Measurements from ENCODE around the gene ETV7.

The ETV7 gene

GRCh38 chr6:36324191-36324590 lies 63.3 kb downstream of the ETV7 start:
- Histone ChIP-seq H2AFZ (ENCODE audit: low read length) (no peak overlapping the region), H3K9ac (ENCODE audit: low read depth, low read length, poor library complexity, severe bottlenecking) (no peak overlapping the region), H3K36me3 (ENCODE audit: insufficient read depth, low read length) (no peaks in the 10 kb centered on the region), H4K20me1 (ENCODE audit: insufficient read depth, low read length, poor library complexity, severe bottlenecking) (no peaks in the 10 kb centered on the region), H3K4me1 (ENCODE audit: insufficient read depth, low read length, poor library complexity, severe bottlenecking) (no peaks in the 10 kb centered on the region), H3K4me3 (ENCODE audit: low read length, poor library complexity, severe bottlenecking) (no peak overlapping the region), H3K9me2 (replicated peaks; ENCODE audit: low read depth, low read length) (no peaks in the 10 kb centered on the region), H3F3A (ENCODE audit: low read depth) (no peaks in the 10 kb centered on the region), H3K4me2 (ENCODE audit: low read depth, low read length, poor library complexity, severe bottlenecking) (no peak overlapping the region), H3K27me3 (ENCODE audit: insufficient read depth, low read length, poor library complexity, severe bottlenecking) (no peaks in the 10 kb centered on the region), H3K79me2 (ENCODE audit: insufficient read depth, low read length) (no peaks in the 10 kb centered on the region), H3K9me3 (ENCODE audit: insufficient read depth, low read depth, low read length) (no peaks in the 10 kb centered on the region)
- TF ChIP-seq CTCF (conservative IDR thresholded peaks at IDR 0.05; ENCODE audit: low read length) (no peak), EZH2phosphoT487 (IDR thresholded peaks at IDR 0.05; ENCODE audit: borderline replicate concordance) (no peak)

GRCh38 chr6:36323062-36323461 lies 64.4 kb downstream of the ETV7 start:
- H3K27me3 ChIP-seq (ENCODE audit: insufficient read depth, low read length, poor library complexity, severe bottlenecking), result no peaks in the 10 kb centered on the region
- TF ChIP-seq EZH2phosphoT487 (IDR thresholded peaks at IDR 0.05; ENCODE audit: borderline replicate concordance) (no peak), CTCF (conservative IDR thresholded peaks at IDR 0.05; ENCODE audit: low read length) (no peak)
- H3K4me2 ChIP-seq (ENCODE audit: low read depth, low read length, poor library complexity, severe bottlenecking), result no peak overlapping the region

GRCh38 chr6:36322591-36322990 lies 64.9 kb downstream of the ETV7 start:
- Histone ChIP-seq H3K4me3 (ENCODE audit: low read length, poor library complexity, severe bottlenecking) (no peak overlapping the region), H3K27me3 (ENCODE audit: insufficient read depth, low read length, poor library complexity, severe bottlenecking) (no peaks in the 10 kb centered on the region), H3K9ac (ENCODE audit: low read depth, low read length, poor library complexity, severe bottlenecking) (no peak overlapping the region), H3K36me3 (ENCODE audit: insufficient read depth, low read length) (no peaks in the 10 kb centered on the region), H3K9me2 (replicated peaks; ENCODE audit: low read depth, low read length) (no peaks in the 10 kb centered on the region), H4K20me1 (ENCODE audit: insufficient read depth, low read length, poor library complexity, severe bottlenecking) (no peaks in the 10 kb centered on the region), H3K9me3 (ENCODE audit: insufficient read depth, low read depth, low read length) (no peaks in the 10 kb centered on the region), H2AFZ (ENCODE audit: low read length) (no peak overlapping the region), H3F3A (ENCODE audit: low read depth) (no peaks in the 10 kb centered on the region), H3K79me2 (ENCODE audit: insufficient read depth, low read length) (no peaks in the 10 kb centered on the region), H3K4me2 (ENCODE audit: low read depth, low read length, poor library complexity, severe bottlenecking) (no peak overlapping the region), H3K4me1 (ENCODE audit: insufficient read depth, low read length, poor library complexity, severe bottlenecking) (no peaks in the 10 kb centered on the region)
- TF ChIP-seq CTCF (conservative IDR thresholded peaks at IDR 0.05; ENCODE audit: low read length) (no peak), EZH2phosphoT487 (IDR thresholded peaks at IDR 0.05; ENCODE audit: borderline replicate concordance) (no peak)

More at GRCh38 chr6:36323062-36323461, 64.4 kb downstream of the ETV7 start:
- H3K36me3 ChIP-seq (ENCODE audit: insufficient read depth, low read length), result no peaks in the 10 kb centered on the region
- no peak overlapping the region for H2AFZ ChIP-seq (ENCODE audit: low read length)
- no peaks in the 10 kb centered on the region for H3K79me2 ChIP-seq (ENCODE audit: insufficient read depth, low read length)
- H3K9me3 ChIP-seq (ENCODE audit: insufficient read depth, low read depth, low read length), result no peaks in the 10 kb centered on the region
- no peaks in the 10 kb centered on the region for H3K9me2 ChIP-seq (replicated peaks; ENCODE audit: low read depth, low read length)
- no peaks in the 10 kb centered on the region for H4K20me1 ChIP-seq (ENCODE audit: insufficient read depth, low read length, poor library complexity, severe bottlenecking)
- no peaks in the 10 kb centered on the region for H3F3A ChIP-seq (ENCODE audit: low read depth)
- H3K4me1 ChIP-seq (ENCODE audit: insufficient read depth, low read length, poor library complexity, severe bottlenecking), result no peaks in the 10 kb centered on the region
- no peak overlapping the region for H3K4me3 ChIP-seq (ENCODE audit: low read length, poor library complexity, severe bottlenecking)
- no peak overlapping the region for H3K9ac ChIP-seq (ENCODE audit: low read depth, low read length, poor library complexity, severe bottlenecking)

All from Loucy (cell line).